HCT116 (cell line): ENCODE measurements around the gene MTA1.

ENCODE experiments used
- CEBPB ChIP-seq: IDR thresholded peaks from 2 replicates; pipeline ENCODE4 v1.6.1; 2012; ENCODE audit warnings: low read depth
- EZH2 ChIP-seq: fragments of 200-600 bp; sonication (generic); IDR thresholded peaks from 2 replicates; pipeline ENCODE4 v1.6.1; 2017; ENCODE audit warnings: antibody characterized with exemption, mixed run types
- TF ChIP-seq, protein P1 (sequence below), 3 experiments: fragments of 200-600 bp in 1 of 3; sonication (generic) in 1 of 3; IDR thresholded peaks in 2 of 3; conservative IDR thresholded peaks in 1 of 3; 2 replicates each; pipeline ENCODE4 v1.5.1; 2012 to 2017; ENCODE audit warnings: low read depth in 2 of 3, low read length in 2 of 3, antibody characterized with exemption in 1 of 3, borderline replicate concordance in 1 of 3, control low read depth in 1 of 3, mild to moderate bottlenecking in 1 of 3, mixed read lengths in 1 of 3, mixed run types in 1 of 3, moderate library complexity in 1 of 3; ENCODE audit not compliant: insufficient read depth in 1 of 3

DNA sequence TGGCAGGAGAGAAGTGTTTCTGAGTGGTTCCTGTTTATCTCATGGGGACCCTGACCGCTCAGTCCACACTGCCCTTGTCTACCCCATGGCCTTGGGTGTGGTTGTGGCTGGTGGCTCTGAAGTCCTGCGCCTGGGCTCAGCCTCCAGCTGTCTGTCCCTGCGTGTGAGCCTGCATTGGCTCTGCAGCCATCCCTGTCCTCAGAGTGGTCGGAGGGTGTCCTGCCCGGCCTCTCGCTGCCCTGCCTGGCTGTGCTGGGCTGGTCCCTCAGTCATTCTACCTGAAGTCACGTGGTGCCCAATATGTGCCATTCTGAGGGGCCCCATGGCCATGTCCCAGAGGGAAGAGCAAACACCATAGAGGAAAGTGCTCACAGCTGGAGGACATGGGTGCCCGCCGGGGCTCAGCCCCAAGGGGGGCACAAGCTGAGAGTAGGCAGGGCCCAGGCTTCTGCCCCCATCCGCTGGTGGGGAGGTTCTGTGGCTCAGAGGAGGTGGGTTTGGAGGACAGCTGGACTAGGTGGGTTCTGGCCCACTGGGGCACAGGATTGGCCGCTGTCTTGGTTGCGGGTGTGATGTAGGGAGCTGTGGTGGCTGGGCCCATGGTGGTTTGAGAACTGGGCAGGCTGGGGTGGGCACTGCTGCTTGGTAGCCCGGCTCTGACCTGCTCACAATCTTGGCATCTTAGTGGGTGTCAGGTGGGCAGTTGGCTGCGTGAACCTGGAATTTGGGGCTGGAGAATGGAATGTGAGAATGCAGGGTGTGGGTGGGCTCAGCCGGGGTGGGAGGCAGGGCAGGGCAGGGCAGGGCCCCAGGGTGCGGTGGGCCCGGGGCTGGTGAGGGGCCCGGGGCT is 83.0 kb downstream of the MTA1 start:
- TF ChIP-seq CEBPB (no peak), EZH2 (no peak)
- TF ChIP-seq, protein P1, sequence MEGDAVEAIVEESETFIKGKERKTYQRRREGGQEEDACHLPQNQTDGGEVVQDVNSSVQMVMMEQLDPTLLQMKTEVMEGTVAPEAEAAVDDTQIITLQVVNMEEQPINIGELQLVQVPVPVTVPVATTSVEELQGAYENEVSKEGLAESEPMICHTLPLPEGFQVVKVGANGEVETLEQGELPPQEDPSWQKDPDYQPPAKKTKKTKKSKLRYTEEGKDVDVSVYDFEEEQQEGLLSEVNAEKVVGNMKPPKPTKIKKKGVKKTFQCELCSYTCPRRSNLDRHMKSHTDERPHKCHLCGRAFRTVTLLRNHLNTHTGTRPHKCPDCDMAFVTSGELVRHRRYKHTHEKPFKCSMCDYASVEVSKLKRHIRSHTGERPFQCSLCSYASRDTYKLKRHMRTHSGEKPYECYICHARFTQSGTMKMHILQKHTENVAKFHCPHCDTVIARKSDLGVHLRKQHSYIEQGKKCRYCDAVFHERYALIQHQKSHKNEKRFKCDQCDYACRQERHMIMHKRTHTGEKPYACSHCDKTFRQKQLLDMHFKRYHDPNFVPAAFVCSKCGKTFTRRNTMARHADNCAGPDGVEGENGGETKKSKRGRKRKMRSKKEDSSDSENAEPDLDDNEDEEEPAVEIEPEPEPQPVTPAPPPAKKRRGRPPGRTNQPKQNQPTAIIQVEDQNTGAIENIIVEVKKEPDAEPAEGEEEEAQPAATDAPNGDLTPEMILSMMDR (IDR thresholded peaks at IDR 0.05 in 2 of 3, conservative IDR thresholded peaks at IDR 0.05 in 1 of 3; ENCODE audit: borderline replicate concordance in 1 of 3, insufficient read depth in 1 of 3, low read depth in 2 of 3, low read length in 2 of 3), result no peak
